Right ventricle myocardium superior (tissue), 1 donor: ENCODE results near the gene TMEM242. TPM values are rescaled to one million over a fixed set of nuclear protein-coding genes. Genes with fewer than 3 reads are reported as not detected.

Experiments used
- ATAC-seq: fragments of 200-7000 bp; cut with Tn5 transposase; one replicate; pipeline ENCODE4 v1.9.1; 2020; ENCODE audit warnings: mild to moderate bottlenecking; ENCODE audit not compliant: poor library complexity
- DNase-seq: peaks from one replicate; pipeline ENCODE4 v3.0.0-alpha.2; 2020
- intact Hi-C: fragments of 100-400 bp; cut with DNase I; formaldehyde crosslinking; loops from one replicate; pipeline ENCODE4 v1.11.2; 2022
- total RNA-seq: library from RNA; stranded (reverse); fragmentation: NEBNext Ultra II Directional; extraction: Animal tissue kit (Norgen Biotek cat#: 25700); gene quantifications from one replicate; pipeline ENCODE4 v1.2.1, GENCODE V29; 2021
- donor health status: DM: no; HTN: yes; CAD: no; lungs with severe emphysema.

The TMEM242 gene
- total RNA-seq, 1 donor from 2014 or later: 18.1 TPM

- DNase-seq (no peak), ATAC-seq (no peak)
- intact Hi-C loops: no loop called here
Observed at GRCh38 chr6:157264701-157265100, 58.6 kb downstream of the TMEM242 start.

- DNase-seq (no peak), ATAC-seq (no peak)
- intact Hi-C loops: no loop called here
Observed at GRCh38 chr6:157263881-157264397, 59.4 kb downstream of the TMEM242 start.

GRCh38 chr6:157263146-157263545 is 60.2 kb downstream of the TMEM242 start:
- ATAC-seq (no peak), DNase-seq (no peak)
- intact Hi-C loops: no loop called here

GRCh38 chr6:157261606-157262005 is 61.7 kb downstream of the TMEM242 start:
- DNase-seq: no peak
- intact Hi-C loops: no loop called here
- no peak for ATAC-seq

- intact Hi-C loops: no loop called here
- DNase-seq: no peak
- ATAC-seq: no peak
Observed at GRCh38 chr6:157260735-157261410, 62.4 kb downstream of the TMEM242 start.

GRCh38 chr6:157259443-157259842 is 63.9 kb downstream of the TMEM242 start:
- ATAC-seq (no peak), DNase-seq (no peak)
- intact Hi-C loops: no loop called here

- ATAC-seq: no peak
Observed at GRCh38 chr6:157258878-157259277, 64.4 kb downstream of the TMEM242 start.

GRCh38 chr6:157255079-157255478 is 68.2 kb downstream of the TMEM242 start:
- DNase-seq: no peak
- intact Hi-C loops: no loop called here
- ATAC-seq: no peak

More at GRCh38 chr6:157258878-157259277, 64.4 kb downstream of the TMEM242 start:
- intact Hi-C loops: no loop called here
- no peak for DNase-seq

GRCh38 chr6:157254538-157254937 is 68.8 kb downstream of the TMEM242 start:
- DNase-seq (no peak), ATAC-seq (no peak)
- intact Hi-C loops: no loop called here

GRCh38 chr6:157253699-157254098 is 69.6 kb downstream of the TMEM242 start:
- DNase-seq (no peak), ATAC-seq (no peak)
- intact Hi-C loops: no loop called here

- no peak for DNase-seq
- ATAC-seq: peak; percentile 78
- intact Hi-C loops: no loop called here
Observed at GRCh38 chr6:157253017-157253416, 70.3 kb downstream of the TMEM242 start.

GRCh38 chr6:157251586-157252247 is 71.6 kb downstream of the TMEM242 start:
- ATAC-seq: no peak
- no peak for DNase-seq
- intact Hi-C loops: no loop called here

- intact Hi-C loops: no loop called here
- ATAC-seq: no peak
Observed at GRCh38 chr6:157249826-157250225, 73.5 kb downstream of the TMEM242 start.

GRCh38 chr6:157248264-157248663 is 75.1 kb downstream of the TMEM242 start:
- intact Hi-C loops: no loop called here
- ATAC-seq (no peak), DNase-seq (no peak)

More at GRCh38 chr6:157249826-157250225, 73.5 kb downstream of the TMEM242 start:
- no peak for DNase-seq

- intact Hi-C loops: no loop called here
- DNase-seq (no peak), ATAC-seq (no peak)
Observed at GRCh38 chr6:157246771-157247484, 76.4 kb downstream of the TMEM242 start.

GRCh38 chr6:157246048-157246630 is 77.2 kb downstream of the TMEM242 start:
- no peak for DNase-seq

GRCh38 chr6:157245436-157245835 is 77.9 kb downstream of the TMEM242 start:
- DNase-seq (no peak), ATAC-seq (no peak)
- intact Hi-C loops: no loop called here

More at GRCh38 chr6:157246048-157246630, 77.2 kb downstream of the TMEM242 start:
- peak; percentile 26 for ATAC-seq
- intact Hi-C loops: no loop called here

- DNase-seq: no peak
- intact Hi-C loops: no loop called here
- ATAC-seq: no peak
Observed at GRCh38 chr6:157244780-157245179, 78.5 kb downstream of the TMEM242 start.

GRCh38 chr6:157244175-157244574 is 79.1 kb downstream of the TMEM242 start:
- DNase-seq (no peak), ATAC-seq (peak; percentile 67)
- intact Hi-C loops: no loop called here
